Neuronal stem cell (in vitro differentiated cells): Measurements from ENCODE around the gene OR5A2.

ENCODE experiments used
- DNase-seq: peaks from one replicate; pipeline ENCODE4 v3.0.0-alpha.2; 2013; ENCODE audit warnings: low spot score
- H2AFZ ChIP-seq: one replicate; pipeline ENCODE4 v1.6.1; 2013; ENCODE audit warnings: mild to moderate bottlenecking, low read length, inconsistent platforms
- H2AK5ac ChIP-seq: 2 replicates; pipeline ENCODE4 v1.6.1; 2013; ENCODE audit warnings: low read depth, mild to moderate bottlenecking, inconsistent platforms, low read length, moderate library complexity, mixed read lengths
- H2BK120ac ChIP-seq: 2 replicates; pipeline ENCODE4 v1.6.1; 2013; ENCODE audit warnings: low read depth, mild to moderate bottlenecking, inconsistent platforms, low read length, moderate library complexity, mixed read lengths
- H2BK12ac ChIP-seq: one replicate; pipeline ENCODE4 v1.6.1; 2013; ENCODE audit warnings: low read length, inconsistent platforms
- H2BK15ac ChIP-seq: 2 replicates; pipeline ENCODE4 v1.6.1; 2013; ENCODE audit warnings: mild to moderate bottlenecking, low read length, inconsistent platforms, mixed read lengths
- H2BK5ac ChIP-seq: one replicate; pipeline ENCODE4 v1.6.1; 2013; ENCODE audit warnings: inconsistent platforms, mild to moderate bottlenecking, low read length, moderate library complexity
- H3K14ac ChIP-seq: one replicate; pipeline ENCODE4 v1.6.1; 2013; ENCODE audit warnings: low read length, inconsistent platforms
- H3K18ac ChIP-seq: 2 replicates; pipeline ENCODE4 v1.6.1; 2013; ENCODE audit warnings: low read length, inconsistent platforms
- H3K23ac ChIP-seq: 2 replicates; pipeline ENCODE4 v1.6.1; 2013; ENCODE audit warnings: low read depth, mild to moderate bottlenecking, mixed read lengths, low read length, inconsistent platforms; ENCODE audit not compliant: poor library complexity
- H3K27ac ChIP-seq: replicated peaks from 3 replicates; pipeline ENCODE4 v1.5.1; 2013; ENCODE audit warnings: low read length, inconsistent platforms
- H3K27me3 ChIP-seq, 3 experiments: 2 replicates each; pipeline ENCODE4 v1.6.1; 2013; ENCODE audit warnings: low read length in 3 of 3, mild to moderate bottlenecking in 2 of 3, inconsistent platforms in 1 of 3, low read depth in 1 of 3, mixed read lengths in 1 of 3, moderate library complexity in 1 of 3; ENCODE audit not compliant: control insufficient read depth in 3 of 3, insufficient read depth in 3 of 3
- H3K36me3 ChIP-seq, 2 donors: replicated peaks in 1 of 2; 2 replicates each; pipeline ENCODE4 v1.6.1; 2013; ENCODE audit warnings: low read length in 2 of 2; ENCODE audit not compliant: control insufficient read depth in 2 of 2, insufficient read depth in 2 of 2
- H3K4ac ChIP-seq: 2 replicates; pipeline ENCODE4 v1.6.1; 2013; ENCODE audit warnings: inconsistent platforms, mild to moderate bottlenecking, low read length, moderate library complexity
- H3K4me1 ChIP-seq, 2 donors: 1 replicate in 1 of 2; 2 replicates in 1 of 2; pipeline ENCODE4 v1.6.1; 2013; ENCODE audit warnings: low read length in 2 of 2, low read depth in 1 of 2; ENCODE audit not compliant: control insufficient read depth in 2 of 2, insufficient read depth in 1 of 2
- H3K4me2 ChIP-seq: one replicate; pipeline ENCODE4 v1.6.1; 2013; ENCODE audit warnings: mild to moderate bottlenecking, low read length, inconsistent platforms; ENCODE audit not compliant: insufficient read depth, poor library complexity, severe bottlenecking
- H3K4me3 ChIP-seq, 2 donors: 2 replicates each; pipeline ENCODE4 v1.5.1; 2013; ENCODE audit warnings: low read length in 2 of 2, mild to moderate bottlenecking in 2 of 2, inconsistent platforms in 1 of 2, moderate library complexity in 1 of 2
- H3K79me1 ChIP-seq: one replicate; pipeline ENCODE4 v1.6.1; 2013; ENCODE audit warnings: low read depth, mild to moderate bottlenecking, inconsistent platforms, low read length, moderate library complexity
- H3K9ac ChIP-seq: one replicate; pipeline ENCODE4 v1.6.1; 2013; ENCODE audit warnings: mild to moderate bottlenecking, low read depth, low read length, inconsistent platforms; ENCODE audit not compliant: poor library complexity
- H3K9me3 ChIP-seq, 2 donors: replicated peaks in 1 of 2; 2 replicates each; pipeline versions ENCODE3 to v1.6.1; 2013; ENCODE audit warnings: low read length in 2 of 2, mild to moderate bottlenecking in 2 of 2, inconsistent platforms in 1 of 2, low read depth in 1 of 2, mixed read lengths in 1 of 2, moderate library complexity in 1 of 2; ENCODE audit not compliant: control insufficient read depth in 2 of 2, insufficient read depth in 1 of 2
- H4K8ac ChIP-seq: one replicate; pipeline ENCODE4 v1.6.1; 2013; ENCODE audit warnings: low read depth, mild to moderate bottlenecking, inconsistent platforms, low read length, moderate library complexity
- H4K91ac ChIP-seq: one replicate; pipeline ENCODE4 v1.6.1; 2013; ENCODE audit warnings: low read length, low read depth, mild to moderate bottlenecking, inconsistent platforms; ENCODE audit not compliant: poor library complexity
- WGBS, 2 donors: extraction: QIAGEN DNeasy Blood & Tissue Kit; methylation state at CpG; one replicate each; pipeline ENCODE4 v1.1.7; 2013; ENCODE audit warnings: missing lambda C conversion rate in 2 of 2, mixed read lengths in 1 of 2; ENCODE audit not compliant: insufficient read length in 2 of 2, insufficient replicate concordance in 1 of 2; ENCODE audit errors: extremely low coverage in 2 of 2; 5-methylcytosine and 5-hydroxymethylcytosine counted together

The OR5A2 gene

GRCh38 chr11:59437770-59438169, 11.6 kb upstream of the OR5A2 start:
- Histone ChIP-seq H2BK15ac (no peak overlapping the region), H3K4ac (no peak overlapping the region), H2AFZ (no peak overlapping the region), H2BK12ac (no peak overlapping the region), H4K91ac (no peak overlapping the region), H3K4me2 (no peak overlapping the region), H3K79me1 (no peaks in the 10 kb centered on the region), H3K9me3 (no peaks in the 10 kb centered on the region), H3K9ac (no peak overlapping the region), H4K8ac (no peak overlapping the region), H3K27ac (no peak overlapping the region), H2BK5ac (no peak overlapping the region), H3K27me3 (no peaks in the 10 kb centered on the region), H3K18ac (no peak overlapping the region), H3K14ac (no peak overlapping the region), H3K4me1 (no peaks in the 10 kb centered on the region), H3K4me3 (no peak overlapping the region), H2AK5ac (no peak overlapping the region), H2BK120ac (no peak overlapping the region), H3K36me3 (no peaks in the 10 kb centered on the region), H3K23ac (no peak overlapping the region)
- WGBS, 2 donors, result no CpG with 5 or more reads among the region's 7 CpGs
- DNase-seq, result no peak

DNA sequence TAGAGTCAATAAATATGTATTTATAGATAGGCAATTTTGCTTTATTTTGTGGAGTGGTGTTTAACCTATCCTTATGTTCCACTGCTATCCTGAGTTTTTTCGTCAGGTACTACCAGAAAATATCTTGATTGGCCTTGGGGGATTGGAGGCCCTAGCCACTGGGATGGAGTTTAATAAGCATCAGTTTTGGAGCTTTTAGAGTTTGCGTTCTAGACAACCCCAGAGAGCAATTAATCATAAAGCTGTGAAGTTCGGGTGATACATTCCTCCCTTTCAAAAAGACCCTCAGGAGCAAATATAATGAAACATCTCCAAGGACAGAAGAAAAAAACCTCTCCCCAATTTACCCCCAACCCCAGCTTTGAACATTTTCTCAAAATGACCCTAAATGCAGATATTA, 10.0 kb upstream of the OR5A2 start, which contains the start of gene OR5A1:
Gene OR5A1 (plus strand): TSS at position 301 of the 400 bp plus-strand sequence. CDS start 6,700 bp downstream, outside the sequence.
- no peaks in the 10 kb centered on the region for H3K4me1 ChIP-seq
- no peak within 1 kb of the TSS for H2AFZ ChIP-seq
- no peak within 1 kb of the TSS for H4K8ac ChIP-seq
- H2BK120ac ChIP-seq, result no peak within 1 kb of the TSS
- H3K4ac ChIP-seq, result no peak within 1 kb of the TSS
- H3K4me3 ChIP-seq, result no peak within 1 kb of the TSS
- no peak within 1 kb of the TSS for H3K23ac ChIP-seq
- no CpG with 5 or more reads among the region's 3 CpGs for WGBS, 2 donors
- H3K9me3 ChIP-seq, result no peaks in the 10 kb centered on the region
- H3K18ac ChIP-seq, result no peak within 1 kb of the TSS
- H2BK12ac ChIP-seq, result no peak within 1 kb of the TSS
- no peaks in the 10 kb centered on the region for H3K27me3 ChIP-seq
- no peaks in the 10 kb centered on the region for H3K79me1 ChIP-seq
- no peak for DNase-seq
- no peak within 1 kb of the TSS for H3K27ac ChIP-seq
- no peak within 1 kb of the TSS for H3K14ac ChIP-seq
- H3K4me2 ChIP-seq, result no peak within 1 kb of the TSS
- no peak within 1 kb of the TSS for H4K91ac ChIP-seq
- H3K36me3 ChIP-seq, result no peaks in the 10 kb centered on the region
- H2AK5ac ChIP-seq, result no peak within 1 kb of the TSS
- H2BK15ac ChIP-seq, result no peak within 1 kb of the TSS
- H3K9ac ChIP-seq, result no peak within 1 kb of the TSS
- H2BK5ac ChIP-seq, result no peak within 1 kb of the TSS

DNA sequence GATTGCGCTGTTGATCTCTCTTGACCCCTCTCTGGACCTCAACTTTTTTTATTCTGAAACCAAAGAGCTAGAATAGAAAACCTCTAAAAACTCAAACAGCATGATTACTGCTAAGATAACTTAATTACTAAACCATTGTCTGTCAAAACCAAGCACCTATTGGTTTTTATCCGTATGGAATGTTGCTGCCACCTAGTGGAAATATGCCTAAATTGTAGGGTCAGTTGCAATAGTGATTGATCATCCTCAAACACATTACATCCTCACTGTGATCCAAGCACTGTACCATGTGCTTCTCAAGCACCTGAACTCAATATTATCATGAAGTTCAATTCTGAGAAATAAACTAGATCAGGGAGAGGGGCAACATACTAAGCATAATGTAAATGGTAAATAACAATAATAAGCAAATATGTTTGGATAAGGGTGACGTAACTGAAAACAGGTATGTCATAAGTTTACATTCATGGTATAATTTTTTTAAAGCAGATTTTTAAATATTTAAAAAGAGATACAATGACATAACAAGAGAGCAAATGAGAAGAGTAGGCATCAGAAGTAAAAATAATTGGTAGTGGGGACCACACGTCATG, 3.8 kb upstream of the OR5A2 start:
- no peak overlapping the region for H3K14ac ChIP-seq
- H3K23ac ChIP-seq, result no peak overlapping the region
- H4K91ac ChIP-seq, result no peak overlapping the region
- H2BK12ac ChIP-seq, result no peak overlapping the region
- no peak overlapping the region for H3K27ac ChIP-seq
- no peak overlapping the region for H2BK120ac ChIP-seq
- H3K4me2 ChIP-seq, result no peak overlapping the region
- DNase-seq, result peak; percentile 76
- peaks cover 6% of the 10 kb centered on the region in 2 donors for H3K4me1 ChIP-seq
- H3K4me3 ChIP-seq, result no peak overlapping the region
- no CpG with 5 or more reads among the region's 4 CpGs for WGBS, 2 donors
- no peak overlapping the region for H4K8ac ChIP-seq
- no peak overlapping the region for H3K4ac ChIP-seq
- no peak overlapping the region for H2BK15ac ChIP-seq
- H3K9me3 ChIP-seq, result no peaks in the 10 kb centered on the region
- H2AK5ac ChIP-seq, result no peak overlapping the region
- no peaks in the 10 kb centered on the region for H3K79me1 ChIP-seq
- no peaks in the 10 kb centered on the region for H3K27me3 ChIP-seq
- H3K9ac ChIP-seq, result no peak overlapping the region
- H3K36me3 ChIP-seq, result no peaks in the 10 kb centered on the region
- no peak overlapping the region for H2BK5ac ChIP-seq
- no peak overlapping the region for H2AFZ ChIP-seq
- no peak overlapping the region for H3K18ac ChIP-seq

DNA sequence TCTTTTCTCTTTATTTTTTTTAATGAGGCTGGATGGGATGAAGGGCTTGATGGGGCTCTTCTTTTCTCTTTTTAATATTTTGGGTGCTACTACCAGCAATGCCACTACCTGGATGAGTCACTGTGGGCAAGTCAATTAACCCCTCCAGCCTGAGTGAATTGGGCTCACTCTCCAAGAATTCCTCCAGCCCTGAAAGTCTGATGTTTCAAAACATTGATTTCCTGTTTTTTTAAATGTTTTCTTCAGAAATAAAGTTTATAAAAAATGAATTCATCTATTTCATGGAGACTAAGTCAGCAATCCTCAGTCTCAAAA, 812 bp upstream of the OR5A2 start:
- Histone ChIP-seq H2BK5ac (no peak overlapping the region), H3K27me3 (no peaks in the 10 kb centered on the region), H3K9ac (no peak overlapping the region), H3K9me3 (no peaks in the 10 kb centered on the region), H3K14ac (no peak overlapping the region), H2AFZ (no peak overlapping the region), H3K79me1 (no peaks in the 10 kb centered on the region), H3K23ac (no peak overlapping the region), H3K4ac (no peak overlapping the region), H2BK12ac (no peak overlapping the region), H3K4me1 (peaks cover 6 to 10% of the 10 kb centered on the region in 2 donors), H4K8ac (no peak overlapping the region), H2BK15ac (no peak overlapping the region), H3K27ac (peak overlapping the region; percentile 90), H4K91ac (no peak overlapping the region), H3K4me2 (no peak overlapping the region), H3K4me3 (no peak overlapping the region), H3K18ac (no peak overlapping the region), H2AK5ac (no peak overlapping the region), H2BK120ac (no peak overlapping the region), H3K36me3 (no peaks in the 10 kb centered on the region)
- DNase-seq, result no peak
